Kidney (tissue), 14 donors: ENCODE data around the gene CARD14. TPM values are rescaled to one million over a fixed set of nuclear protein-coding genes. Genes with fewer than 3 reads are reported as not detected.

Experiments
- DNase-seq, 5 donors: peaks; one replicate each; pipeline ENCODE4 v3.0.0-alpha.2; 2013 to 2020
- FAIRE-seq: peaks from 2 replicates; lab custom pipeline; 2012; peaks lifted over from hg19 to GRCh38; lab: Jason Lieb, UNC
- H3K27ac ChIP-seq, 2 donors: one replicate each; pipeline ENCODE4 v1.7.0; 2013; ENCODE audit warnings: low read depth in 2 of 2, low read length in 2 of 2, inconsistent platforms in 1 of 2
- H3K27me3 ChIP-seq: one replicate; pipeline ENCODE4 v1.7.1; 2013; ENCODE audit warnings: low read length, inconsistent platforms; ENCODE audit not compliant: control insufficient read depth, insufficient read depth
- H3K36me3 ChIP-seq, 3 donors: one replicate each; pipeline versions ENCODE4 v1.7.0 to v1.7.1; 2013; ENCODE audit warnings: low read length in 3 of 3, control low read depth in 1 of 3, inconsistent platforms in 1 of 3; ENCODE audit not compliant: insufficient read depth in 3 of 3, control insufficient read depth in 2 of 3
- H3K4me1 ChIP-seq, 3 donors: one replicate each; pipeline versions ENCODE4 v1.7.0 to v1.7.1; 2013; ENCODE audit warnings: low read length in 3 of 3, inconsistent platforms in 1 of 3, low read depth in 1 of 3; ENCODE audit not compliant: control insufficient read depth in 2 of 3, insufficient read depth in 2 of 3
- H3K4me3 ChIP-seq, 3 donors: one replicate each; pipeline versions ENCODE4 v1.7.0 to v1.8.1; 2013; ENCODE audit warnings: low read length in 3 of 3, control low read depth in 1 of 3, inconsistent platforms in 1 of 3
- H3K9ac ChIP-seq, 3 donors: one replicate each; pipeline versions ENCODE4 v1.7.0 to v1.7.1; 2013; ENCODE audit warnings: low read length in 3 of 3, control low read depth in 1 of 3, inconsistent platforms in 1 of 3
- H3K9me3 ChIP-seq, 3 donors: one replicate each; pipeline versions ENCODE4 v1.7.0 to v1.7.1; 2013; ENCODE audit warnings: low read length in 3 of 3, control low read depth in 1 of 3, inconsistent platforms in 1 of 3; ENCODE audit not compliant: control insufficient read depth in 2 of 3, insufficient read depth in 1 of 3
- CTCF ChIP-seq: IDR thresholded peaks from 3 replicates; pipeline ENCODE4 v1.5.1; 2012; ENCODE audit warnings: mild to moderate bottlenecking, moderate library complexity, borderline replicate concordance; ENCODE audit not compliant: insufficient read depth; ENCODE audit errors: extremely low read depth
- intact Hi-C: fragments of 100-400 bp; cut with DNase I; formaldehyde crosslinking; loops from one replicate; pipeline ENCODE4 v1.11.1; 2022
- polyA plus RNA-seq: library from polyadenylated mRNA; stranded (reverse); fragments of 350-450 nt; fragmentation: Illumina TruSeq; extraction: RNeasy Lipid Tissue Mini Kit (QIAGEN cat#74804); gene quantifications from one replicate; pipeline ENCODE4 v1.2.3, GENCODE V29; 2014; ENCODE audit warnings: low read depth, low replicate concordance; ENCODE audit not compliant: insufficient read depth
- total RNA-seq: library from RNA; stranded (reverse); fragmentation: NEBNext Ultra II Directional; extraction: Animal tissue kit (Norgen Biotek cat#: 25700); gene quantifications from one replicate; pipeline ENCODE4 v1.2.1, GENCODE V29; 2021
- donor health status: control.
- donor health status: control.
- donor health status: control.
- donor health status: control.
- donor health status: control.
- donor health status: DM: yes; HTN: yes; CAD: no.
- donor health status: Normal renal cell carcinoma (clear cell type).

CARD14 gene
- total and polyA plus RNA-seq, 2 donors from 2014 or later = 0.17 to 1.7 TPM

DNA sequence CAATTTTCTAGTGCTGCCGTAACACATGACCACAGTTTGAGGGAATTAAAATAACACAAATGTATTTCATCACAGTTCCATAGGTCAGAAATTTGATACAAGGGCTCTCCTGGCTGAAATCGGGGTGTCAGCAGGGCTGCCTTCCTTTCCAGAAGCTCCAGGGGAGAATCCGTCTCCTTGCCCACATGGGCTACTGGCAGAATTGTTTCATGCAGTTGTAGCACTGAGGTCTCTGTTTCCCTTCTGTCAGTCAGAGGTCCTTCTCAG lies 43.4 kb upstream of the CARD14 start:
- DNase-seq (no peak), FAIRE-seq (no peak)
- no peaks in the 10 kb centered on the region for H3K27me3 ChIP-seq
- H3K36me3 ChIP-seq = no peaks in the 10 kb centered on the region
- no peak overlapping the region for H3K9ac ChIP-seq
- no peaks in the 10 kb centered on the region for H3K9me3 ChIP-seq
- H3K27ac ChIP-seq = no peak overlapping the region
- H3K4me1 ChIP-seq = peaks cover 0 to 4% (median 0%) of the 10 kb centered on the region in 3 donors
- intact Hi-C loops = no loop called here
- no peak overlapping the region for H3K4me3 ChIP-seq
- no peak for TF ChIP-seq CTCF

DNA sequence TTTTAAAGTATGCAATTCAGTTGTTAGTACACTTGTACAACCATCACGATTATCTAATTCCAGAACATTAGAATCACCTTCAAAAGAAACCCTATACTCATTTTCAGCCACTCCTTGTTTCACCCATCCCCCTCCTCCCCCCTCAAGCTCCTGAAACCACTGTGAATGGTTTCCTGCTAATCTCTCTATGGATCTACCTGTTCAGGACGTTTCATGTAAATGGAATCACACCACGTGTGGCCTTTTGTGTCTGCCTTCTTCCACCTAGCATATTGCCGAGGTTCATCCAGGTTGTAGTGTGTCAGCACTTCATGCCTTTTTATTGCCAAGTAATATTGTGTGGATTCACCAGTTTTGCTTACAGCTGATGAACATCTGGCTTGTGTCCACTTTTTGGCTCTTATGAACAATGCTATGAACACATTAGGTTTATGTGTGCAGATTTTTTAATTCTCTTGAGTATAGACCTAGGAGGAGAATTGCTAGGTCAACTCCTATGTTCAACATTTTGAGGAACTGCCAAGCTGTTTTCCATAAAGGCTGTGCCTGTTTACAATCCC lies 40.7 kb upstream of the CARD14 start:
- H3K9ac ChIP-seq = no peak overlapping the region
- H3K27ac ChIP-seq = no peak overlapping the region
- peaks cover 0 to 4% (median 0%) of the 10 kb centered on the region in 3 donors for H3K36me3 ChIP-seq
- no peak overlapping the region for H3K4me3 ChIP-seq
- no peaks in the 10 kb centered on the region for H3K9me3 ChIP-seq
- FAIRE-seq = no peak
- no peaks in the 10 kb centered on the region for H3K27me3 ChIP-seq
- intact Hi-C loops = no loop called here
- no peak for TF ChIP-seq CTCF
- peaks cover 0 to 4% (median 0%) of the 10 kb centered on the region in 3 donors for H3K4me1 ChIP-seq
- peak in 1 of 5 donors; percentile 7 for DNase-seq

GRCh38 chr17:80130992-80131391 lies 38.8 kb upstream of the CARD14 start:
- H3K9ac ChIP-seq = no peak overlapping the region
- no peak for FAIRE-seq
- no peak overlapping the region for H3K27ac ChIP-seq
- H3K36me3 ChIP-seq = peaks cover 0 to 11% (median 10%) of the 10 kb centered on the region in 3 donors
- H3K9me3 ChIP-seq = no peaks in the 10 kb centered on the region
- TF ChIP-seq CTCF = no peak
- no peak for DNase-seq
- intact Hi-C loops = no loop called here
- no peaks in the 10 kb centered on the region for H3K27me3 ChIP-seq
- no peak overlapping the region for H3K4me3 ChIP-seq
- H3K4me1 ChIP-seq = no peaks in the 10 kb centered on the region
